Skeletal muscle satellite cell (primary cell): ENCODE measurements around the gene OSBPL9.
"Not testable (repeated sequence)": the region's sequence is repeated elsewhere in the genome, so short reads cannot be mapped to it uniquely, and the experiment has no call there.

Source experiments
- H3K27me3 ChIP-seq: 2 replicates; pipeline ENCODE4 v1.7.0; 2013; ENCODE audit warnings: low read length; ENCODE audit not compliant: control insufficient read depth, insufficient read depth
- H3K36me3 ChIP-seq: 2 replicates; pipeline ENCODE4 v1.7.0; 2013; ENCODE audit warnings: mild to moderate bottlenecking, control low read depth, low read length; ENCODE audit not compliant: insufficient read depth
- H3K4me1 ChIP-seq: 2 replicates; pipeline ENCODE4 v1.7.0; 2013; ENCODE audit warnings: low read length; ENCODE audit not compliant: control insufficient read depth, insufficient read depth
- H3K4me2 ChIP-seq: 2 replicates; pipeline ENCODE4 v1.7.0; 2013; ENCODE audit warnings: mild to moderate bottlenecking, low read length
- H3K4me3 ChIP-seq: 2 replicates; pipeline ENCODE4 v1.7.0; 2013; ENCODE audit warnings: low read length
- H3K9ac ChIP-seq: 2 replicates; pipeline ENCODE4 v1.7.0; 2013; ENCODE audit warnings: mild to moderate bottlenecking, low read depth, low read length, moderate library complexity
- H3K9me3 ChIP-seq: replicated peaks from 2 replicates; pipeline ENCODE4 v1.7.0; 2013; ENCODE audit warnings: mild to moderate bottlenecking, control low read depth, low read length

The OSBPL9 gene

DNA sequence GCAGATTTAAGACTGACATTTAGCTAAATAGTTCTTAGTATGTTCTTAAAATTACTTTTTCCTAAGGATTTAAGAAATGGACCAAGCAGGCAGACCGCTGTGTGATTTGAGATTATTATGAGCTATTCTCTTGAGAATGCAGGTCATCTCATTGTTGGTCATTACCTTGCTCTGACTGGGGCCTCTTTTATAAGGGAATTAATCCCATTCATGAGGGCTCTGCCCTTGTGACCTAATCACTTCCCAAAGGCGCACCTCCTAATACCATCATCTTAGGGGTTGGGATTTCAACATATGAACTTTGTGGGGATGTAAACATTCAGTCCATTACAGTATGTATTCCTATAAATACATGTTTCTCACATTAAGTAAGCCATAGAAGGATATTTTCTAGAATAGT, 24.2 kb downstream of the OSBPL9 start:
- H3K4me1 ChIP-seq, result peaks cover 56% of the 10 kb centered on the region

GRCh38 chr1:51642739-51643142, 25.8 kb downstream of the OSBPL9 start:
- Histone ChIP-seq H3K9ac (peak overlapping the region; percentile 69), H3K4me2 (peak overlapping the region; percentile 47), H3K4me3 (peak overlapping the region; percentile 5), H3K9me3 (no peaks in the 10 kb centered on the region), H3K36me3 (no peaks in the 10 kb centered on the region), H3K27me3 (no peaks in the 10 kb centered on the region), H3K4me1 (peaks cover 42% of the 10 kb centered on the region)

More for the DNA sequence above, 24.2 kb downstream of the OSBPL9 start:
- H3K4me3 ChIP-seq, result no peak overlapping the region
- H3K9ac ChIP-seq, result no peak overlapping the region
- H3K9me3 ChIP-seq, result no peaks in the 10 kb centered on the region
- no peaks in the 10 kb centered on the region for H3K27me3 ChIP-seq
- no peak overlapping the region for H3K4me2 ChIP-seq
- H3K36me3 ChIP-seq, result no peaks in the 10 kb centered on the region

- H3K27me3 ChIP-seq, result no peaks in the 10 kb centered on the region
- peak overlapping the region; percentile 30 for H3K4me2 ChIP-seq
- H3K9me3 ChIP-seq, result no peaks in the 10 kb centered on the region
- H3K4me3 ChIP-seq, result peak overlapping the region; percentile 5
- H3K9ac ChIP-seq, result peak overlapping the region; percentile 67
- peaks cover 46% of the 10 kb centered on the region for H3K4me1 ChIP-seq
- no peaks in the 10 kb centered on the region for H3K36me3 ChIP-seq
Observed at GRCh38 chr1:51643362-51643761, 26.5 kb downstream of the OSBPL9 start.

DNA sequence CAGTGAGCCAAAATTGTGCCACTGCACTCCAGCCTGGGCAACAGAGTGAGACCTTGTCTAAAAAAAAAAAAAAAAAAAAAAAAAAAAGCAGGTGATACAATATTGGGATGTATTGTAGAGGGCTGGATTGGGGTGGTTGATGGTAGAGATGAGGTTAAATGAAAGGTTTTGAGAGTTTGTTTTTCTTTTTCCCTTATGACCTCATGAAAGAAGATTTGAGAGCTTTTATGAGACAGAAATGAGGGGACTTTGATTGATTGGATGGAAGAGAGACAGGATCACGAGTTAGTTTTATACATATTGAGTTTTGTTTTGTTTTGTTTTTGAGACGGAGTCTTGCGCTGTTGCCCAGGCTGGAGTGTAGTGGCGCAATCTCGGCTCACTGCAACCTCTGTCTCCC, 27.1 kb downstream of the OSBPL9 start:
- Histone ChIP-seq H3K9ac (peak overlapping the region; percentile 3), H3K4me1 (peaks cover 52% of the 10 kb centered on the region), H3K9me3 (no peaks in the 10 kb centered on the region), H3K27me3 (no peaks in the 10 kb centered on the region), H3K4me3 (no peak overlapping the region), H3K4me2 (no peak overlapping the region), H3K36me3 (no peaks in the 10 kb centered on the region)

DNA sequence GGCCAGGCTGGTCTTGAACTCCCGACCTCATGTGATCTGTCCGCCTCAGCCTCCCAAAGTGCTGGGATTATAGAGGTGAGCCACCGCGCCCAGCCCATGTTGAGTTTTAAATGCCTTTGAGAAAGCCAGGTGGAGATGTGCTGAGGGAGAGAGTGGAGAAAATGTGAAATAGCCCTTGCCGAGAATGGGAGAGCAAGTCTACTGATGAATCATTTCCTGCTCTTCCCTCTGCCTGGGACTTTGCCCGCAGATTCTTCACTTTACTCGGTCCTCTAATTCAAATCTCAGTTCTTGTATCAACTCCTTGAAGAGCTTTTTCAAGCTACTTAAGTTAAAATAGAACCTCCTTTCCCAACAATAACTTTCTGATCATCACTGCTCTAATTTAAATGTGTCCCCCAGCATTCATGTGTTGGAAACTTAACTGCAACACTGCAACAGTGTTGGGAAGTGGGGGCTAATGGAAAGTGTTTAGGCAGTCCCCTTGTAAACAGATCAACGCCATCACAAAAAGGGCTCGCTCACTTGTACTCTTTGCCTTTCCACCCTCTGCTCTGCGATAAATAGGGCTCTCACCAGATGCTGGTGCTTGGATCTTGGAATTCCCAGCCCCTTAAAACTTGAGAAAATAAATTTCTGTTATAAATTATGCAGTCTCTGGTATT, 27.8 kb downstream of the OSBPL9 start:
- H3K36me3 ChIP-seq, result no peaks in the 10 kb centered on the region
- peak overlapping the region; percentile 63 for H3K9ac ChIP-seq
- no peaks in the 10 kb centered on the region for H3K9me3 ChIP-seq
- H3K4me2 ChIP-seq, result peak overlapping the region; percentile 64
- peaks cover 54% of the 10 kb centered on the region for H3K4me1 ChIP-seq
- no peak overlapping the region for H3K4me3 ChIP-seq
- no peaks in the 10 kb centered on the region for H3K27me3 ChIP-seq

GRCh38 chr1:51646592-51646991, 29.7 kb downstream of the OSBPL9 start:
- not testable (repeated sequence) for H3K4me3 ChIP-seq, H3K27me3 ChIP-seq, H3K9ac ChIP-seq, H3K9me3 ChIP-seq, H3K4me2 ChIP-seq, H3K36me3 ChIP-seq
- peaks cover 61% of the 10 kb centered on the region for H3K4me1 ChIP-seq

DNA sequence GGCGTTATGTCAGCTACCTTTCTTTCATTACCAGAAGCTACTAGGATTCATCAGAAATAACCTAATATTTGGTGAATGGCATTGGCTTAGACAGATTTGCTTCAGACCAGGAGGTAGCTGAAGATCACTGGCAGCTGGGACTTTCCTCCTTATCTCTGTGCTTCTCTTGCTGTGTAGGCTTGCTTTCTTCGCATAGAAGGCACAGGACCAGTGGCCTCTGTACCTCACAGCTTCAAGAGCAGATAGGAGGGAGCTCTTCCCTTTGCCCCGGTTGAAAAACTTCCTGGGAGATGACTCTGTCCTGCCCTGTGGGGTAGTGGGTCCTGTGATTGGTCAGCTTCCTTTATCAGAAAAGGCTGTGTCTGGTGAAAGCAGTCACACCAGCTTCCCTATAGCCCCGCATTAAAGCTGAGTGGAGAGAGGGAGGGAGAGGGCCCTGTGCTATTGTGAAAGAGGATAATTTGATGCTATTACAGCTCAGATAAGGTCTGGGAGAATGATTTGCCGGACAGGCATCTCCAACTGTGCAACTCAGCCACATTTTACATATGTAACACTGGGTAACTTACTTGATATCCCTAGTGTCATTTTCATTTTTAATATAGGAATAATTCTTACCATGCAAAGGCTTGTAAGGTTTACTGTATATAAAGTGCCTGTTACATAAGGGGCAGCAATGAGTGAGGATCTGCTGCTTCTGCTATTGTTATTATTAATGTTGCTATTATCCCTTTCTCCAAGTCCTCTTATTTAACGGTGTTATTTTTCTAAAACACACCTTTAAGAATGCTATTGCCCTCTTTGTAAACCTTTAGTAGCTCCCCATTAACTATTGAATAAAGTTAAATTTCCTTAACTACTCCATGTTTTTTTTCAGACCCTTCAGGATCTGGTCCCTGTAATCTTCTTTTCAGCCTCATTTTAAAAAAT, 31.6 kb downstream of the OSBPL9 start:
- Histone ChIP-seq H3K9me3 (no peaks in the 10 kb centered on the region), H3K27me3 (no peaks in the 10 kb centered on the region), H3K36me3 (no peaks in the 10 kb centered on the region), H3K4me1 (peaks cover 44% of the 10 kb centered on the region), H3K4me2 (peak overlapping the region; percentile 27), H3K4me3 (no peak overlapping the region), H3K9ac (peak overlapping the region; percentile 6)

- Histone ChIP-seq H3K27me3 (no peaks in the 10 kb centered on the region), H3K9me3 (no peaks in the 10 kb centered on the region), H3K36me3 (no peaks in the 10 kb centered on the region), H3K4me2 (no peak overlapping the region), H3K9ac (no peak overlapping the region), H3K4me3 (no peak overlapping the region), H3K4me1 (peaks cover 44% of the 10 kb centered on the region)
Observed at GRCh38 chr1:51649593-51650091, 32.8 kb downstream of the OSBPL9 start.

DNA sequence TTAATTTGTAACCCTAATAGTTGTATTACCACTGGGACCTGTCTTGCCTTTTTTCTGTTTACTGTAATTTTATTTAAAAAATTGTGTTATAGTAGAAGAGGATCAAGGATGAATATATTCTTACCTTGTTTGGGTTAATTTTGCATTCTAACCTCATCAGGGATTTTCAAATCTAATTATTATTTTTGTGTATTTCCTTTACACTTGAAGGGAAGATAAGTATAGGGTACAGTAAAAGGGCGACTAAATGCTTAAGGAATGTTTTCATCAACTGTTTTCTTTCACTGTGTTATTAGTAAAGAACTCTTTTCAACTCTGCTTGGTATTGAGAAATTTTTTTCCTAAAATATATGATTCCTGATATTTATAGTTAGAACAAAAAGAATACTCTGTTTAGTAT, 33.3 kb downstream of the OSBPL9 start:
- peaks cover 1% of the 10 kb centered on the region for H3K36me3 ChIP-seq
- H3K27me3 ChIP-seq, result no peaks in the 10 kb centered on the region
- peaks cover 44% of the 10 kb centered on the region for H3K4me1 ChIP-seq
- no peaks in the 10 kb centered on the region for H3K9me3 ChIP-seq
- no peak overlapping the region for H3K4me3 ChIP-seq
- no peak overlapping the region for H3K4me2 ChIP-seq
- H3K9ac ChIP-seq, result no peak overlapping the region

- Histone ChIP-seq H3K9me3 (no peaks in the 10 kb centered on the region), H3K27me3 (no peaks in the 10 kb centered on the region), H3K36me3 (peaks cover 5% of the 10 kb centered on the region), H3K9ac (no peak overlapping the region), H3K4me3 (no peak overlapping the region), H3K4me2 (no peak overlapping the region), H3K4me1 (peaks cover 43% of the 10 kb centered on the region)
Observed at GRCh38 chr1:51651552-51651942, 34.7 kb downstream of the OSBPL9 start.

DNA sequence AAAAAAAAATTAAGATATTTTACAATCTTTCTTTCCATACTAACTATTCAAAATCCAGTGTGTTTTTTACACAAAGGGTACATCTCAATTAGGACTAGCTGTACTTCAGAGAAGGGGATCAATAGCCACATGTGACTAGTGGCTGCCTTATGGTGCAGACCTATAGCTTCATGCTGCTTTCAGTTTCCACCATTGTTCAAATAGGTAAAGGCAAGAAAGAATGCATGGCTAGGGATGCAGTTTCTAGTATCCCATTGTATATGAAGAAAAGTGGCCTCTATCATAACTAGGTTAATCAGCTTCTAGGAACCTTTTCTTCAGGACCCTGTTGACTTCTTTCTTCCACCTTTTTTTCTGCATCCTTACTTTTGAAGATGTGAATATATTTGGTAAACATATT, 35.7 kb downstream of the OSBPL9 start:
- Histone ChIP-seq H3K27me3 (no peaks in the 10 kb centered on the region), H3K9me3 (no peaks in the 10 kb centered on the region), H3K4me1 (peaks cover 43% of the 10 kb centered on the region), H3K4me3 (no peak overlapping the region), H3K9ac (no peak overlapping the region), H3K36me3 (peaks cover 5% of the 10 kb centered on the region), H3K4me2 (no peak overlapping the region)
